ENCODE results near the gene RCAN2. TPM values are rescaled to one million over a fixed set of nuclear protein-coding genes. Genes with fewer than 3 reads are reported as not detected.

The RCAN2 gene
- total and polyA plus RNA-seq, 2 donors (not counting 3 experiments of a cell fraction or from before 2014, with no cell fraction given) = 0.07 to 0.33 TPM

DNA sequence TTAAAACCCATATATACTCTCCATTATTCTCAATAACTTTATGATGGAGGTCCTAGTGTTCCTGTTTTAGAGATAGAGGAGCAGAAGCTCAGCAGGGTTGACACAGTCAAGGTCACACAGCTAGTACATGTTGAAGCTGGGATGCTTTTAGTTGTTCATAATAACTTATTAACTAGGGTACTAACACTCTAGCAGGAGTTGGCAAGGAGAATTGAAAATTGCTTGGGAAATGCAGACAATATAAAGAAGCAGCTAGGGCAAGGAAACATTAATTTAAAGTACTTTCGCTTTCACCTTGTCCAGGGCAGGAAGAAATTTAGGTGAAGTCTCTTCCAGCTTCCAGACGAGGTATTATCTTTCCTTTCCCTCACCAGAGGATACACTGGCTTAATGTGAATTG is 133.7 kb downstream of the RCAN2 start:
- POLR2A ChIA-PET = no interaction called here
- H3K4me2 ChIP-seq (ENCODE audit: insufficient read depth, low read length) = no peak overlapping the region
- TF ChIP-seq EZH2 (IDR thresholded peaks at IDR 0.05; ENCODE audit: borderline replicate concordance, low read depth, low read length, severe bottlenecking) = no peak
- TF ChIP-seq POLR2AphosphoS5 (IDR thresholded peaks at IDR 0.05; ENCODE audit: insufficient read depth, low read depth, low read length) = no peak
- TF ChIP-seq MYC (IDR thresholded peaks at IDR 0.05; ENCODE audit: low read depth, low read length) = no peak
- TF ChIP-seq GATA2 (IDR thresholded peaks at IDR 0.05; ENCODE audit: insufficient read depth, insufficient read length, low read depth, low read length) = no peak
- no peak for TF ChIP-seq POLR2A (IDR thresholded peaks at IDR 0.05; ENCODE audit: low read depth, low read length)
- TF ChIP-seq, protein P1, sequence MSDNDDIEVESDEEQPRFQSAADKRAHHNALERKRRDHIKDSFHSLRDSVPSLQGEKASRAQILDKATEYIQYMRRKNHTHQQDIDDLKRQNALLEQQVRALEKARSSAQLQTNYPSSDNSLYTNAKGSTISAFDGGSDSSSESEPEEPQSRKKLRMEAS (IDR thresholded peaks at IDR 0.05; ENCODE audit: insufficient read depth, insufficient read length) = no peak
- TF ChIP-seq JUN (IDR thresholded peaks at IDR 0.05; ENCODE audit: borderline replicate concordance, insufficient read depth, insufficient read length, low read depth) = no peak
- TF ChIP-seq, protein P2, sequence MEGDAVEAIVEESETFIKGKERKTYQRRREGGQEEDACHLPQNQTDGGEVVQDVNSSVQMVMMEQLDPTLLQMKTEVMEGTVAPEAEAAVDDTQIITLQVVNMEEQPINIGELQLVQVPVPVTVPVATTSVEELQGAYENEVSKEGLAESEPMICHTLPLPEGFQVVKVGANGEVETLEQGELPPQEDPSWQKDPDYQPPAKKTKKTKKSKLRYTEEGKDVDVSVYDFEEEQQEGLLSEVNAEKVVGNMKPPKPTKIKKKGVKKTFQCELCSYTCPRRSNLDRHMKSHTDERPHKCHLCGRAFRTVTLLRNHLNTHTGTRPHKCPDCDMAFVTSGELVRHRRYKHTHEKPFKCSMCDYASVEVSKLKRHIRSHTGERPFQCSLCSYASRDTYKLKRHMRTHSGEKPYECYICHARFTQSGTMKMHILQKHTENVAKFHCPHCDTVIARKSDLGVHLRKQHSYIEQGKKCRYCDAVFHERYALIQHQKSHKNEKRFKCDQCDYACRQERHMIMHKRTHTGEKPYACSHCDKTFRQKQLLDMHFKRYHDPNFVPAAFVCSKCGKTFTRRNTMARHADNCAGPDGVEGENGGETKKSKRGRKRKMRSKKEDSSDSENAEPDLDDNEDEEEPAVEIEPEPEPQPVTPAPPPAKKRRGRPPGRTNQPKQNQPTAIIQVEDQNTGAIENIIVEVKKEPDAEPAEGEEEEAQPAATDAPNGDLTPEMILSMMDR (IDR thresholded peaks at IDR 0.05; ENCODE audit: extremely low read depth in 1 of 2, insufficient read depth in 1 of 2, low read depth in 1 of 2, low read length in 2 of 2) = no peak
- TF ChIP-seq FOS (IDR thresholded peaks at IDR 0.05; ENCODE audit: borderline replicate concordance, insufficient read depth, low read length) = no peak

More for the DNA sequence above, 133.7 kb downstream of the RCAN2 start:
- no peak overlapping the region for H2AFZ ChIP-seq (ENCODE audit: low read depth, low read length)
- intact Hi-C loops (cut with micrococcal nuclease) = no loop called here
- CTCF ChIA-PET = no interaction called here
- no peak for DNase-seq (ENCODE audit: low read depth, low spot score)
- no peaks in the 10 kb centered on the region for H3K9me3 ChIP-seq (replicated peaks; ENCODE audit: control insufficient read depth, insufficient read depth, low read length)
- H3K9me1 ChIP-seq (replicated peaks; ENCODE audit: control insufficient read depth, extremely low read depth, insufficient read depth, low read length) = no peaks in the 10 kb centered on the region
- no peak overlapping the region for H3K4me3 ChIP-seq (replicated peaks in 1 of 3; ENCODE audit: insufficient read depth in 1 of 3, low read depth in 1 of 3, low read length in 3 of 3)
- H3K27me3 ChIP-seq (ENCODE audit: control insufficient read depth in 2 of 2, insufficient read depth in 2 of 2, low read length in 2 of 2) = no peaks in the 10 kb centered on the region
- no peak overlapping the region for H3K9ac ChIP-seq (replicated peaks; ENCODE audit: extremely low read depth, insufficient read depth, low read length)
- no peak overlapping the region for H3K27ac ChIP-seq (ENCODE audit: insufficient read depth, low read depth, low read length)
- H4K20me1 ChIP-seq (replicated peaks; ENCODE audit: control insufficient read depth, extremely low read depth, insufficient read depth, low read length) = no peaks in the 10 kb centered on the region
- no peaks in the 10 kb centered on the region for H3K79me2 ChIP-seq (ENCODE audit: control insufficient read depth, insufficient read depth, low read length)
- no peaks in the 10 kb centered on the region for H3K4me1 ChIP-seq (ENCODE audit: control insufficient read depth, extremely low read depth, insufficient read depth, low read length)
- no TSS peak for BruUV-seq (replicated peaks)
- dilution Hi-C loops (cut with MboI; ENCODE audit: extremely low pct_ligation_motif_present, low sequenced_read_pairs) = no loop called here
- H3K36me3 ChIP-seq (ENCODE audit: control insufficient read depth in 2 of 2, extremely low read depth in 1 of 2, insufficient read depth in 2 of 2, low read length in 2 of 2) = no peaks in the 10 kb centered on the region
- no peak for FAIRE-seq
